Adipose tissue (tissue), 3 donors: ENCODE results near the gene ZNF595. TPM values are rescaled to one million over a fixed set of nuclear protein-coding genes. Genes with fewer than 3 reads are reported as not detected.
"Not testable (repeated sequence)": the region's sequence is repeated elsewhere in the genome, so short reads cannot be mapped to it uniquely, and the experiment has no call there.

Experiments
- H3K27ac ChIP-seq: one replicate; pipeline ENCODE4 v1.5.1; 2013; ENCODE audit warnings: low read depth, low read length
- WGBS, 3 donors: extraction: QIAGEN DNeasy Blood & Tissue Kit; methylation state at CpG; one replicate each; pipeline ENCODE4 v1.1.7; 2013; 5-methylcytosine and 5-hydroxymethylcytosine counted together
- polyA plus RNA-seq, 3 donors: library from polyadenylated mRNA; stranded (reverse); fragments of 200-250 nt; gene quantifications; one replicate each; pipeline ENCODE4 v1.2.3, GENCODE V29; 2013
- donor health status: healthy with polysubstance abuse.
- donor health status: Bipolar disorder and iron deficiency.
- donor health status: healthy.

The ZNF595 gene
- polyA plus RNA-seq, 3 donors, result 5.0 to 6.7 (median 6.4) TPM

DNA sequence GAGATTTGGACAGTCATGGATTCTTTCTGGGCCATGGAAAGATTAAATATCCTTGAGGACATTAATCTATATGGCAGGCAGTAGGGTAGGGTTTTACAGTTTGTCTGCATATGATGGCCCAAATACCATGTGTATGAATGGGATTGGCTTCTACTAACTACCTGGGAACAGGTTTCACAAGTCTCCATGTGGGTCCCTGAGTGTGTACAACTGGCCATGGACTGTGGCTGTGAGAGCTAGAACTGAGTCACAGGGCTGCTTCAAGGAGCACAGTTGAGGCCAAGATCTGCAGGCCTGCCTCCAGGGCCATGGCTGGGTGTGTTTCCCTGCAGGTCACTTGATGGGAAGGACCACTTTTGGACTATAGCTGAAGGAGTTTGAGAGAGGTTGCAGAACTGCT lies 11.6 kb downstream of the ZNF595 start:
- not testable (repeated sequence) for H3K27ac ChIP-seq

DNA sequence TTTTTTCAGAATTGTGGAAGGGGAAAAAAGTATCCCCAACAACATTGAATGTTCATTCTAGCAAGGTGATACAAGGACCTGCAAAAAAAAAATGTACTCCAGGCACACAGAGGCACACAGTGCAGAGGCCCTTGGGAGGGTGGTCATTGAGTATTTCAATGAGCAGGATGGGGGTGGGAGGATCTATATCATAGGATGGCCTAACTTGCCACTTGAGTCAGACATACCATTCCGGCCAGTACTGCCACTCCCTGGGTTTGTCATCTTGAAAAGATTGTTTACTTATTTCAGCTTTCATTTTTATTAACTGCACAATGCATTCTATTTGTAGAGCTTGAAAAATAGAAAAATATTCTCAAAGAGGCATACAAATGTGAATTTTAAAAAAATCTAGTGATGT lies 18.7 kb downstream of the ZNF595 start:
- 92 to 100% (median 100%) methylated on average over 1 of the region's 1 CpG for WGBS, 3 donors

DNA sequence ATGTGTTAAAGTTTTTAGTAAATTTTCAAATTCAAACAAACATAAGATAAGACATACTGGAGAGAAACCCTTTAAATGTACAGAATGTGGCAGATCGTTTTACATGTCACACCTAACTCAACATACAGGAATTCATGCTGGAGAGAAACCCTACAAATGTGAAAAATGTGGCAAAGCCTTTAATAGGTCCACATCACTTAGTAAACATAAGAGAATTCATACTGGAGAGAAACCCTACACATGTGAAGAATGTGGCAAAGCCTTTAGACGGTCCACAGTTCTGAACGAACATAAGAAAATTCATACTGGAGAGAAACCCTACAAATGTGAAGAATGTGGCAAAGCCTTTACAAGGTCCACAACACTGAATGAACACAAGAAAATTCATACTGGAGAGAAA lies 32.8 kb downstream of the ZNF595 start:
- WGBS, 3 donors, result 96 to 99% (median 96%) methylated on average over 3 of the region's 3 CpGs
- no peak overlapping the region for H3K27ac ChIP-seq

More for the DNA sequence above, 18.7 kb downstream of the ZNF595 start:
- H3K27ac ChIP-seq, result no peak overlapping the region

DNA sequence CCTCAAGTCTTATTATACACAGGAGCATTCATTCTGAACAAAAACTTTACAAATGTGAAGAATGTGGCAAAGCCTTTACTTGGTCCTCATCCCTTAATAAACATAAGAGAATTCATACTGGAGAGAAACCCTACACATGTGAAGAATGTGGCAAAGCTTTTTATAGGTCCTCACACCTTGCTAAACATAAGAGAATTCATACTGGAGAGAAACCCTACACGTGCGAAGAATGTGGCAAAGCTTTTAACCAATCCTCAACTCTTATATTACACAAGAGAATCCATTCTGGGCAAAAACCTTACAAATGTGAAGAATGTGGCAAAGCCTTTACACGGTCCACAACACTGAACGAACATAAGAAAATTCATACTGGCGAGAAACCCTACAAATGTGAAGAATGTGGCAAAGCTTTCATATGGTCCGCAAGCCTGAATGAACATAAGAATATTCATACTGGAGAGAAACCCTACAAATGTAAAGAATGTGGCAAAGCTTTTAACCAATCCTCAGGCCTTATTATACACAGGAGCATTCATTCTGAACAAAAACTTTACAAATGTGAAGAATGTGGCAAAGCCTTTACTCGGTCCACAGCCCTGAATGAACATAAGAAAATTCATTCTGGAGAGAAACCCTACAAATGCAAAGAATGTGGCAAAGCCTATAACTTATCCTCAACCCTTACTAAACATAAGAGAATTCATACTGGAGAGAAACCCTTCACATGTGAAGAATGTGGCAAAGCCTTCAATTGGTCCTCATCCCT lies 33.6 kb downstream of the ZNF595 start:
- 98% methylated on average over 7 of the region's 7 CpGs for WGBS, 3 donors
- H3K27ac ChIP-seq, result not testable (repeated sequence)

DNA sequence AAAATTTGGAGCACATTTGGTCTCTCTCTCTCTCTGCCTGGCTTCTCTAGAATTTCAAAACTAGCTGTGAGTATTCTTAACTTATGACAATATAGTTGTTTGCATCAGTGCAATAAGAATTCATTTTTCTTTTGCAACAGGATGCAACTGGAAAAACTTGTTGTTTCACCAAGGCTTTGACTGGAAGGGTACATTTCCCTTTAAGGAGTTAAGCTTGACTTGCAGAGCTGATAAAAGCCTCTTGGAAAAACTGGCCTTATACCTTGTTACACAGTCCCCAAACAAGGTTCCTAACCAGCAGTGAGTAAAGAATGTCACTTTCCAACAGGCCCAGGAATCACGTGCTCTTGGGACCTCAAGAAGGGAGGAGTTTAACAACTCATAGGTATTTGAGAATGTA lies 45.3 kb downstream of the ZNF595 start:
- 82 to 94% (median 92%) methylated on average over 1 of the region's 1 CpG for WGBS, 3 donors
- H3K27ac ChIP-seq, result no peak overlapping the region

DNA sequence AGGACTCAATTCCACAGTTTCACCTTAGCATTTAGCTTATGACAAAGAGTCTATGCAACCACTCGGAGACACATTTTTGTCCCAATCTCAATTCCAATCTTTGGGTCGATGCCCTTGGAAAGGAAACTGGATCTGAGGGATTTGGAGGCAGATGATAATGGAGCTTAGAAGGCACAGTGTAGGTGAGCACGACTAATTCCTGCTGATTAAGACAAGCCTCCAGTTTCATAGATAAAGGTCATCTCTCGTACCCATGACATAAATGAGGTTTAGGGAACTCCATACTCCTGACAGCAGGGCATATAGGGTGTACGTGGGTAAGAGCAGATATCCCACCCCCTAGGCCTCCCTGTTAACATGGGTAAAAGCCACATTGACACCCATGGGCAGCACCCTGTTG lies 46.7 kb downstream of the ZNF595 start:
- WGBS, 3 donors, result 75 to 86% (median 85%) methylated on average over 5 of the region's 5 CpGs
- no peak overlapping the region for H3K27ac ChIP-seq

DNA sequence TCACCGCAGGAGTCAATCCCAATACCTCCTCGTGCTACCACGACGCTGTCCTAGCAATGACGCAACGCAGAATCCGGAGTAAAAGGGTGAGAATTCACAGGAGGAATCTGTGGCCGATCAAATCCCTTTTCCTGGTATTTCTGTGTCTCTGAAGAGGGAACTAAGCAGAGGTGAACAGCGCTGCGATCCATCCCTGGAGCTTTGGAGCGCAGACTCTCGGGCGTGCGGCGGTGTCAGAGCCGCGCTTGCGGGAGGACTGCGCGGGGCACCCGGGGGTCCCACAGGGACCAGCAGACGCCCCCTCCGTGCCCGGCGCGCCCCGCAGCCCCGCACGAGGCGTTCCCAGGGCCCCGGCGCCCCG lies 53.9 kb downstream of the ZNF595 start:
- H3K27ac ChIP-seq, result no peak overlapping the region
- 14 to 20% (median 16%) methylated on average over 29 to 33 of the region's 33 CpGs for WGBS, 3 donors

DNA sequence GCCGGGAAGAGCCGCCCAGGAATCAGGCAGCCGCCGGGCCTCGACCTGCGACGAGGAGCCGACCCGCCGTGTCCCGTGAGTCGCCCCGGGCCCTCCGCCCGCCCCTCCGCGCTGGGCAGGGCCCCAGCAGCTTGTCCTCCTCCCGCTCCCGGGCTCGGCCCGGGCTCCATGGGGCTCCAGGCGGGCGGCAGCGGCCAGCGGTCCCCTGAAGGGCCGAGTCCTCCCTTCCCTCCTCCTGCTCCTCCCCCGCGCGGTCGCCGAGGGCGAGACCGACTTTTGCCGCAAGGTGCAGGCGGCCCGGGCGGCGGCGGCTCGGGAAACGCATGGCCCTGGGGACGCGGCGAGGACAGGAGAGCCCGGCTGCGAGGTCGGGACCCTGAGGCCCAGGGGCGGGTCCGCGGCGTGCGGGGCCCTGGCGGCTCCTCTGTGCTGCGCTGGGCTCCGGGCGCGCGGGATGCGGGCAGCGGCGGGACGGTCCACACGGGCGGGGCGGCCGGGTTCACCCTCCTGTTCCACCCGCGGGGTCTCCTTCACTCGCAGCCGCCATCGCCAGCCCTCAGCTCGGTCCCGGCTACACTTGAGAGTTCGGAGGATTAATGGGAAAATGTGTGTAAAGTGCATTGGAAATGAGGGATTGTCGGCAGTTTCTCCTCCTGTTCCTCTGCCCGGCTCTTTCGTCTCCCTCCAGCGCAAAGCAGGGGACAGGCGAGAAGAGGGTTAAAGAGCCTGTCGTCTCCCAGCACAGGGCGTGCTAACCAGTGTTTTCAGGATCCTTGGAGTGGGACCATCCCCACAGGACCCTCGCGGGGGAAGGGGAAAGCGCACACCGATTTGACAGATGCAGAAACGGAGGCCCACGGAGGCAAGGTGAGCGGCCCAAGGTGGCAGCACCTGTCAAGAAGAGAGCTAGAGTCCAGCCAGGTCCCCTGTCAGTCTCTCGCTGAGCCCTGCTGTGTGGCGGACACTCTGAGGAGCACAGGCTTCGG lies 54.6 kb downstream of the ZNF595 start:
- no peak overlapping the region for H3K27ac ChIP-seq
- WGBS, 3 donors, result 4 to 10% (median 9%) methylated on average over 59 to 91 of the region's 91 CpGs

DNA sequence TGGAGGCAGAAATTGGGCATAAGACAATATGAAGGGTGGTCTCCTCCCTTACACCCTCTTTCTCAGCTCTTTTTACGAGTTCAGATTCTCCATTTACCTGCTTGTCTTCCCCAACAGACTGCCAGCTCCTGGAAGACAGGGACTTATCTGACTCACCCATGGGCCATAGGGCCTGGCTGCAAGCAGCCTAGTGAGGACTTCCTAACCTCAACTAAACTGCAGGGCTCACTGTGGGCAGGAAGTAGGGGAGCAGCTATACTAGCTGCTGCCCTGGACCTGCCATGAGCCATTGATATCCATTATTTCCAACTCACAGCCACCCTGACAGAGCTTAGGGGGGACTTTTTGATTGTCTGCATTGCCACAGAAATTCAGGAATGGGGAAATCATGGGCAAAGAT lies 59.6 kb downstream of the ZNF595 start:
- 58 to 77% (median 63%) methylated on average over 1 of the region's 1 CpG for WGBS, 3 donors
- H3K27ac ChIP-seq, result no peak overlapping the region

DNA sequence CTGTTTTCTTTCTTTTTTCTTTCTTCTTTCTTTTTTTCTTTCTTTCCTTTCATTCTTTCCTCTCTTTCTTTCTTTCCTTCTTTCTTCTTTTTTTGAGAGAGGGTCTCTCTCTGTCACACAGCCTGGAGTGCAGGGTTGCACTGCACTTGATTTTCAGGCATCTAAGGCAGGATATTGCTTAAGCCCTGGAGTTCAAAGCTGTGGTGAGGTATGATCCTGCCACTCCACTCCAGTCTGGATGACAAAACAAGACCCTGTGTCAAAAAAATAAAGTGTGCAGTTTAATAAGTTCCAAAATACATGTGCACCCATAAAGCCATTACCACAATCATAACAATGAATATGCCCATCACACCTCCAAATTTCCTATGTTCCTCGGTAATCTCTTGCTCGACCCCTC lies 60.6 kb downstream of the ZNF595 start:
- 86 to 94% (median 88%) methylated on average over 2 of the region's 2 CpGs for WGBS, 3 donors

DNA sequence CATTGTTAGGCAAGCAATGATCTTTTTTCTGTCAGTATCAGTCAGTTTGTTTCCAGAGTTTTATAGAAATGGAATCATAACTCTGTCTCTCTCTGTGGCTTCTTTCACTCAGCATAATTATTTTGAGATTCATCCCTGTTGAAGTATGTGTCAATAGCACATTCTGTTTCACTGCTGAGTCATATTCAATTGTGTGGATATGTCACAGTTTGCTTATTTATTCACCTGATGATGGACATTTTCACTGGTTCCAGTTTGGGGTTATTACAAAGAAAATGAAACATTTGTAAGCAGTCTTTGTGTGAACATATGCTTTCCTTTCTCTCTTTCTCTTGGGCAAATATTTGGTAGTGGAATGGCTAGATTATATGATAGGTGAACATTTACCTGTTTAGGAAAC lies 61.0 kb downstream of the ZNF595 start:
- no peak overlapping the region for H3K27ac ChIP-seq

More for the DNA sequence above, 60.6 kb downstream of the ZNF595 start:
- no peak overlapping the region for H3K27ac ChIP-seq

DNA sequence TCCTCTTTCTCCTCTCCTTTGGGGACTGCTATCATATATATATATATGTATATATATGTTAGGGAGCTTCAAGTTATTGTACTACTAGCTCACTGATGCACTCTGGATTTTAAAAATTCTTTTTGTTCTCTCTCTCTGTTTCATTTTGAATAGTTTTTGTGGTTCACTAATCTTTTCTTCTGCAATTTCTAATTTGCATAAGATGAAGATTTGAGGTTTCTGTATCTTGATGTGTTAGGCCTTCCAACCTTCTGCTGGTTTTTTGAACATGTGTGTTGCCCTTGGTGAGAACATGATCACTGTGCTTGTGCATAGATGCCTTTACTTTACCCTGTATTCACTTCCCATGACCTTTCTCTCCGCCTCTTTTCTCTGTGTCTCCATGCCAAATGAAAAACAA lies 63.4 kb downstream of the ZNF595 start:
- 86 to 97% (median 94%) methylated on average over 1 of the region's 1 CpG for WGBS, 3 donors
- H3K27ac ChIP-seq, result no peak overlapping the region

DNA sequence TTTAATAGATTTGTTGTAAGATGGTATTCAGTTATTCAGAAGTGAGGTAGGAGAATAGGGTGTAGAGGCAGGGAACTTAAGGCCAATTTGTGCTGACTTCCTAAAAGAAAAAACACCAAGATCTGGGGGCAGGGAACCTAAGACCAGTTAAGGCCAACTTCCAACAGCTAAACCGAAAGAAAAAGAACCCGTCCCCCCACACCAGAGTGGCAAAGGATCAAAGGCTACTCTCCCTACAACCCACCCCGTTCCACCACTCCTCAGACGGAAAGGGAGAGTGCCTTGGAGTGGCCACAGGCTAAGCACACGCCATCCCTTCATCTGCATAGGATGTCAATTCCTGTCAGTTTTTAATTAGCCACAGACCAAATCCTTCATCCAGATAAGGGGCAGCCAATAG lies 67.5 kb downstream of the ZNF595 start:
- WGBS, 3 donors, result 49 to 70% (median 62%) methylated on average over 5 of the region's 5 CpGs
- no peak overlapping the region for H3K27ac ChIP-seq

DNA sequence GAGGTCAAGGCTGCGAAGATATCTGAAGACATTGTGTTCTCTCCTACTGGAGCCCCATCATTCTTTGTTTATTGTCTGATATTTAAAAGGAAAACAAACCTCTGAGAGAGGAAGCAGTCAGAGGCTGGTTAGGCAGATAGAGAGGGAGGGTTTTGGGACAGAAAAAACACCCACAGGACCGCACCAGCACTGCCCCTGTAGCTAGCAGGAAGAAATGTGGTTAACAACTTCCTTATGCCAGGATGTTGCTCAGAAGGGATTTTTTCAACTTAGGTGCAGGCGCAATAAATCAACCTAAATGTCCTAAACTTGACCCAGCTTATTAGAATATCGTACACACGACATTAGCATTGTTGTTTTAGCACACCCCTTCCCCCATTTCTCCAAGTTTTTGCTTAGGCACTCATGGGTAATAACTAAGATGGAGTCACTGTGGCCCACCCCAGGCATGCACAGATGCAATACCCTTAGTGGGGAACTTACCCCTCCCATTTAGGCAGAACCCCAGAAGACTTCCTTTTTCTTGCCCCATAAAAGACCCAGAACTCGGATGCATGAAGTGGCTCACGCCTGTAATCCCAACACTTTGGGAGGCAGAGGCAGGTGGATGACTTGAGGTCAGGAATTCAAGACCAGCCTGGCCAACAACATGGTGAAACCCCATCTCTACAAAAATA lies 68.4 kb downstream of the ZNF595 start:
- H3K27ac ChIP-seq, result no peak overlapping the region
- WGBS, 3 donors, result 46 to 77% (median 50%) methylated on average over 7 of the region's 7 CpGs

DNA sequence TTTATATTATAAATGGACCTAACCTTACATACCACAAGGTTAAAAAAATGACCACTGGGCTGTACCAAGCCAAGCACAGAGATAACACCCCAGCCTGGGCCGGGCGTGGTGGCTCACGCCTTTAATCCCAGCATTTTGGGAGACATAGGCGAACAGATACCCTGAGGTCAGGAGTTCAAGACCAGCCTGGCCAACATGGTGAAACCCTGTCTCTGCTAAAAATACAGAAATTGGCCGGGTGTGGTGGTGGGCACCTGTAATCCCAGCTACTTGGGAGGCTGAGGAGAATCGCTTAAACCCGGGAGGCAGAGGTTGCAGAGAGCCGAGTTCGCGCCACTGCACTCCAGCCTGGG lies 70.8 kb downstream of the ZNF595 start:
- H3K27ac ChIP-seq, result not testable (repeated sequence)
- WGBS, 3 donors, result 45 to 49% (median 45%) methylated on average over 10 of the region's 10 CpGs

DNA sequence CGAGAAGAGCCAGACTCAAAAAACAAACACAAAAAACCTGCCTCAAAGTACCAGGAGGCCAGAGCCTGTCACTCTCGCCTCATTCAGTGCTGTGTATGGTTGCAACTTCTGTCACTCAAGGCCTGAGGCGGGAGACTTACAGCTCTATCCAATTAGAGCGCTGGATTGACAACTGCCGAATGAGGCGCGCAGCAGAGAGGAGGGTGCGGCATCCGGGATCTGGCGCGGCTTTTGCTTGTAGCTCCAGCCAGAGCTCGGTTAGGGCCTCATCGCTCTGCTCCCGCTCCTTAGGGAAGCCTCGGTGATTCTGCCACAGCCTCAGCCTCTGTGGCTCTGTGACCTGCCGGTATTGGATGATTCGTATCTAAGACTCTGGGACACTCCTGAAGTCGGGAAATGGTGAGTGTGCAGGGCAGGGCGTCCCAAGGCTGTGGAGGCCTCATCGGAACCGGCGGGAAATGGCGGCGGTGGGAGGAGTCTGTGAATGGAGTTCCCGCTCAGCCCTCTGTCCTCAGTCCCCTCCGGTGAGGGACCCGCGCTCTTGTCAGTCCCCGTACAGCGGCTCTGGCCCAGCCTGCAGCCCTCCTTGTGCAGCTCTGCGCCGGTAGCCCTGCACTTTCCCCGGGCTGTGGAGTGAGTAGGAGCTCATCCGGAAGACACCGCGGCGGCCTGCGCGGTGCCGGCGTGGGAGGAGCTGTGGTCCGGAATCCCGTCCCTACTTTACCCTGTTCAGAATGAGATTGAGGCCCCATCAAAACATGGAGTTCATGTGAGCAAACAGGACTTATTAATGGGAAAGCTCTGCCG lies 71.4 kb downstream of the ZNF595 start, which contains the start of gene ZNF718:
ZNF718 (plus strand) TSS at position 227 of the 807 bp plus-strand sequence; CDS start at position 397, 170 bp downstream.
- peak within 1 kb of the TSS; percentile 14 for H3K27ac ChIP-seq
- WGBS, 3 donors, result 0 to 1% (median 0%) methylated on average over 44 of the region's 44 CpGs

DNA sequence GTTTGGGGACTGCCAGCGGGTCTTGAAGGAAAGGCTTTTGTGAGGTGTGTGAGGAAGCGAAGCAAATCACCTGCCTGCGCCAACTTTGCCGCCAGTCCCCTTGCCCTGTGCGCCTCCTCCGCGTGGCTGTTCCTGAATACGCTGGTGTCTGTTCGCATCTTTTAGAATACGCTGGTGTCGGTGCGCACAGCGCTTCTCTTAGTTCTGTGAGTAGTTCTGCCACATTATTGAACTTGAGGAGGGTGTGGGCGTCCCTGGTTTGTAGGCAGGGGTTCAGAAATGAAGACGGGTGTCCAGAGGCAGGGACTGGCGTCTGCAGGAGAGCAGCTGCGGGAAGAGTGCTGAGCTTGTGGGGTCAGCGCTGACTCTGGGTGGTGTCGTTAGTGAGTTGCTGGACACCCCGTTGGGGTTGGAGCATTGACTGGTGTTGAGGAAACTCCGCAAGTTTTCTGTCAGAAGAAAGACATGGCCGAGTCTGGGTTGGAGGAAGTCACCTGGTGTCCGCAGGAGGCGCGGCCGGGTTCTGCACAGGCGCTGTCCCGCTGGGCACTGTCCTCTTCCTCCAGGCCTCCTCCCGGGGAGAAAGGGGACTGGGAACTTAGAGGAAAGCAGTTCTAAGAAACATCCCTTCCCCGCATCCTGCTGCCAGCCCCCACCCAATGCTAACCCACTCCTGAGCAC lies 72.1 kb downstream of the ZNF595 start:
- 1 to 2% (median 1%) methylated on average over 30 of the region's 30 CpGs for WGBS, 3 donors
- peak overlapping the region; percentile 14 for H3K27ac ChIP-seq

DNA sequence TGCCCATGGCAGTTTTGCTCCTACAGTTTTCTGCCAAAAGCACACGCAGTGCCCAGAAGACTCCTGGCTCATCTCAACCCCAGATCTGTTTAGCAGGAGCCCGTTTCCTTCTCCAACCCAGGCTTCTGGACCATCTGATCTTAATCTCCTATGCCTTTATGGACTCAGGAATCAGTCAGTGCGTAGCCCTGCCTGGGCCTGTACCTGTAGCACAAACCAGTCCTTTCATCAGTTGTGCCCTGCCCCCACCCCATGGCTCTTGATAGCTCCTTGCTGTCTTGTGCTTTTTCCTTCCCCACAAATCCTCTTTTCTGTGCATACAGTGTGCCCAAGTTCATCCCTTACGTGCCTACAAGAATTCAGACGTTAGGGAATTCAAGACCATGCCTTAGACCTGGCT lies 72.7 kb downstream of the ZNF595 start:
- H3K27ac ChIP-seq, result no peak overlapping the region
- 44 to 59% (median 58%) methylated on average over 5 of the region's 5 CpGs for WGBS, 3 donors
